ENCODE data around the gene DIPK2B.

Gene DIPK2B

GRCh38 chrX:45164021-45164621 lies 36.6 kb downstream of the DIPK2B start:
- peak; percentile 29 for DNase-seq (ENCODE audit: low read depth, low spot score)

- DNase-seq (ENCODE audit: low read depth, low spot score): no peak
Measured at GRCh38 chrX:45157647-45158046, 43.0 kb downstream of the DIPK2B start.

GRCh38 chrX:45154462-45154861 lies 46.2 kb downstream of the DIPK2B start:
- no peak for DNase-seq (ENCODE audit: low read depth, low spot score)

GRCh38 chrX:45154033-45154360 lies 46.7 kb downstream of the DIPK2B start:
- DNase-seq (ENCODE audit: low read depth, low spot score): no peak

Data from astrocyte of the hippocampus (primary cell).